GM12878 (cell line): ENCODE measurements around the gene S100A10. TPM values are rescaled to one million over a fixed set of nuclear protein-coding genes. Genes with fewer than 3 reads are reported as not detected.

Experiments
- polyA plus RNA-seq, 11 experiments: library from polyadenylated mRNA; depleted of rRNA in 4 of 11; unstranded in 6 of 11; stranded (reverse) in 5 of 11; fragments of >200 nt; fragmentation: Nextera tagmentation in 4 of 11; fragmentation: Illumina TruSeq in 1 of 11; extraction: Ambion mirVana in 4 of 11; extraction: Trizol in 1 of 11; gene quantifications; 1 replicate in 1 of 11; 2 replicates in 10 of 11; pipeline versions ENCODE4 v1.2.1 to v1.2.3, GENCODE V29; 2011 to 2016; ENCODE audit warnings: inconsistent platforms in 2 of 11, missing spikeins in 2 of 11, low read depth in 1 of 11
- total RNA-seq, 4 experiments: library from RNA; depleted of rRNA in 3 of 4; stranded (reverse); fragments of >200 nt in 3 of 4; fragmentation: Illumina TruSeq in 1 of 4; extraction: Trizol in 1 of 4; gene quantifications; 2 replicates each; pipeline versions ENCODE4 v1.2.1 to v1.2.3, GENCODE V29; 2013 to 2021

S100A10 gene
- total and polyA plus RNA-seq, 10 of the 15 experiments (the other 5 are each of a cell fraction or from before 2014, with no cell fraction given), result 0.18 to 2.8 (median 0.61) TPM; not detected in 2

Other genes starting within 250 kb of the S100A10 start
Only the 7 nearest of the 12 such genes appear.
- not detected in 2 replicates for gene RORC, start 162.1 kb downstream of the S100A10 start, total RNA-seq (2014; rRNA removed)
- gene RORC, start 162.1 kb downstream of the S100A10 start, total RNA-seq (2014; rRNA removed; fragmentation: Illumina TruSeq; extraction: Trizol), result not detected in 2 replicates
- gene RORC, start 162.1 kb downstream of the S100A10 start, total RNA-seq (2021), result 0.05 TPM in 1 of 2 replicates, not detected in the other
- gene RORC, start 162.1 kb downstream of the S100A10 start, polyA plus RNA-seq (2011; rRNA removed), result not detected in 2 replicates
- not detected in 2 replicates for gene RORC, start 162.1 kb downstream of the S100A10 start, polyA plus RNA-seq (2014; fragmentation: Illumina TruSeq; extraction: Trizol)
- not detected for gene RORC, start 162.1 kb downstream of the S100A10 start, polyA plus RNA-seq (2014; fragmentation: Nextera tagmentation; extraction: Ambion mirVana)
- not detected in 2 replicates for gene RORC, start 162.1 kb downstream of the S100A10 start, polyA plus RNA-seq (2014; rRNA removed)
- gene RORC, start 162.1 kb downstream of the S100A10 start, polyA plus RNA-seq (2016; fragmentation: Nextera tagmentation; extraction: Ambion mirVana), result not detected
- 0.11 TPM in 1 of 2 replicates, not detected in the other for gene C2CD4D, start 154.0 kb downstream of the S100A10 start, total RNA-seq (2014; rRNA removed)
- gene C2CD4D, start 154.0 kb downstream of the S100A10 start, total RNA-seq (2014; rRNA removed; fragmentation: Illumina TruSeq; extraction: Trizol), result not detected in 2 replicates
- gene C2CD4D, start 154.0 kb downstream of the S100A10 start, total RNA-seq (2021), result 0.51 and 0.67 TPM in 2 replicates
- 0.04 and 0.16 TPM in 2 replicates for gene C2CD4D, start 154.0 kb downstream of the S100A10 start, polyA plus RNA-seq (2011; rRNA removed)
- not detected in 2 replicates for gene C2CD4D, start 154.0 kb downstream of the S100A10 start, polyA plus RNA-seq (2014; fragmentation: Illumina TruSeq; extraction: Trizol)
- under 1 TPM in 1 of 2 experiments, not detected in 1; 0.03 TPM for gene C2CD4D, start 154.0 kb downstream of the S100A10 start, polyA plus RNA-seq (2014; fragmentation: Nextera tagmentation; extraction: Ambion mirVana)
- gene C2CD4D, start 154.0 kb downstream of the S100A10 start, polyA plus RNA-seq (2014; rRNA removed), result 0.09 and 0.51 TPM in 2 replicates
- gene C2CD4D, start 154.0 kb downstream of the S100A10 start, polyA plus RNA-seq (2016; fragmentation: Nextera tagmentation; extraction: Ambion mirVana), result under 1 TPM; 0.09 to 0.27 TPM
- not detected in 2 replicates for gene THEM5, start 140.1 kb downstream of the S100A10 start, total RNA-seq (2014; rRNA removed)
- not detected in 2 replicates for gene THEM5, start 140.1 kb downstream of the S100A10 start, total RNA-seq (2014; rRNA removed; fragmentation: Illumina TruSeq; extraction: Trizol)
- not detected in 2 replicates for gene THEM5, start 140.1 kb downstream of the S100A10 start, total RNA-seq (2021)
- gene THEM5, start 140.1 kb downstream of the S100A10 start, polyA plus RNA-seq (2011; rRNA removed), result not detected in 2 replicates
- gene THEM5, start 140.1 kb downstream of the S100A10 start, polyA plus RNA-seq (2014; fragmentation: Illumina TruSeq; extraction: Trizol), result not detected in 2 replicates
- not detected for gene THEM5, start 140.1 kb downstream of the S100A10 start, polyA plus RNA-seq (2014; fragmentation: Nextera tagmentation; extraction: Ambion mirVana)
- gene THEM5, start 140.1 kb downstream of the S100A10 start, polyA plus RNA-seq (2014; rRNA removed), result not detected in 2 replicates
- gene THEM5, start 140.1 kb downstream of the S100A10 start, polyA plus RNA-seq (2016; fragmentation: Nextera tagmentation; extraction: Ambion mirVana), result under 1 TPM in 1 of 2 experiments, not detected in 1; 0.16 TPM
- 13.2 and 14.1 TPM in 2 replicates for gene THEM4, start 84.3 kb downstream of the S100A10 start, total RNA-seq (2014; rRNA removed)
- gene THEM4, start 84.3 kb downstream of the S100A10 start, total RNA-seq (2014; rRNA removed; fragmentation: Illumina TruSeq; extraction: Trizol), result 16.7 and 17.1 TPM in 2 replicates
- 11.7 and 13.2 TPM in 2 replicates for gene THEM4, start 84.3 kb downstream of the S100A10 start, total RNA-seq (2021)
- 18.6 and 21.9 TPM in 2 replicates for gene THEM4, start 84.3 kb downstream of the S100A10 start, polyA plus RNA-seq (2011; rRNA removed)
- 26.0 and 26.8 TPM in 2 replicates for gene THEM4, start 84.3 kb downstream of the S100A10 start, polyA plus RNA-seq (2014; fragmentation: Illumina TruSeq; extraction: Trizol)
- 1 to 10 TPM; 3.4 to 7.2 TPM for gene THEM4, start 84.3 kb downstream of the S100A10 start, polyA plus RNA-seq (2014; fragmentation: Nextera tagmentation; extraction: Ambion mirVana)
- 22.6 and 30.8 TPM in 2 replicates for gene THEM4, start 84.3 kb downstream of the S100A10 start, polyA plus RNA-seq (2014; rRNA removed)
- gene THEM4, start 84.3 kb downstream of the S100A10 start, polyA plus RNA-seq (2016; fragmentation: Nextera tagmentation; extraction: Ambion mirVana), result 10 to 100 TPM; 21.9 to 25.4 TPM
- gene S100A11, start 43.1 kb upstream of the S100A10 start, total RNA-seq (2014; rRNA removed), result 31.6 and 33.6 TPM in 2 replicates
- 23.7 and 30.0 TPM in 2 replicates for gene S100A11, start 43.1 kb upstream of the S100A10 start, total RNA-seq (2014; rRNA removed; fragmentation: Illumina TruSeq; extraction: Trizol)
- gene S100A11, start 43.1 kb upstream of the S100A10 start, total RNA-seq (2021), result 27.9 and 29.1 TPM in 2 replicates
- 8.3 and 9.0 TPM in 2 replicates for gene S100A11, start 43.1 kb upstream of the S100A10 start, polyA plus RNA-seq (2011; rRNA removed)
- 58.6 and 76.9 TPM in 2 replicates for gene S100A11, start 43.1 kb upstream of the S100A10 start, polyA plus RNA-seq (2014; fragmentation: Illumina TruSeq; extraction: Trizol)
- gene S100A11, start 43.1 kb upstream of the S100A10 start, polyA plus RNA-seq (2014; fragmentation: Nextera tagmentation; extraction: Ambion mirVana), result 100 to 1,000 TPM in 1 of 2 experiments, 10 to 100 TPM in 1; 98.4 to 134 TPM
- 49.1 and 49.6 TPM in 2 replicates for gene S100A11, start 43.1 kb upstream of the S100A10 start, polyA plus RNA-seq (2014; rRNA removed)
- gene S100A11, start 43.1 kb upstream of the S100A10 start, polyA plus RNA-seq (2016; fragmentation: Nextera tagmentation; extraction: Ambion mirVana), result 10 to 100 TPM; 76.2 to 85.8 TPM
- not detected in 2 replicates for gene TCHHL1, start 95.2 kb upstream of the S100A10 start, total RNA-seq (2014; rRNA removed)
- not detected in 2 replicates for gene TCHHL1, start 95.2 kb upstream of the S100A10 start, total RNA-seq (2014; rRNA removed; fragmentation: Illumina TruSeq; extraction: Trizol)
- gene TCHHL1, start 95.2 kb upstream of the S100A10 start, total RNA-seq (2021), result not detected in 2 replicates
- not detected in 2 replicates for gene TCHHL1, start 95.2 kb upstream of the S100A10 start, polyA plus RNA-seq (2011; rRNA removed)
- not detected in 2 replicates for gene TCHHL1, start 95.2 kb upstream of the S100A10 start, polyA plus RNA-seq (2014; fragmentation: Illumina TruSeq; extraction: Trizol)
- not detected for gene TCHHL1, start 95.2 kb upstream of the S100A10 start, polyA plus RNA-seq (2014; fragmentation: Nextera tagmentation; extraction: Ambion mirVana)
- not detected in 2 replicates for gene TCHHL1, start 95.2 kb upstream of the S100A10 start, polyA plus RNA-seq (2014; rRNA removed)
- gene TCHHL1, start 95.2 kb upstream of the S100A10 start, polyA plus RNA-seq (2016; fragmentation: Nextera tagmentation; extraction: Ambion mirVana), result not detected
- not detected in 2 replicates for gene TCHH, start 121.6 kb upstream of the S100A10 start, total RNA-seq (2014; rRNA removed)
- not detected in 2 replicates for gene TCHH, start 121.6 kb upstream of the S100A10 start, total RNA-seq (2014; rRNA removed; fragmentation: Illumina TruSeq; extraction: Trizol)
- gene TCHH, start 121.6 kb upstream of the S100A10 start, total RNA-seq (2021), result not detected in 2 replicates
- gene TCHH, start 121.6 kb upstream of the S100A10 start, polyA plus RNA-seq (2011; rRNA removed), result not detected in 2 replicates
- gene TCHH, start 121.6 kb upstream of the S100A10 start, polyA plus RNA-seq (2014; fragmentation: Illumina TruSeq; extraction: Trizol), result not detected in 2 replicates
- gene TCHH, start 121.6 kb upstream of the S100A10 start, polyA plus RNA-seq (2014; fragmentation: Nextera tagmentation; extraction: Ambion mirVana), result not detected
- 0.01 TPM in 1 of 2 replicates, not detected in the other for gene TCHH, start 121.6 kb upstream of the S100A10 start, polyA plus RNA-seq (2014; rRNA removed)
- gene TCHH, start 121.6 kb upstream of the S100A10 start, polyA plus RNA-seq (2016; fragmentation: Nextera tagmentation; extraction: Ambion mirVana), result not detected